Nephron progenitor cell (in vitro differentiated cells): Measurements from ENCODE around the gene C19orf73.
A peak's percentile ranks its signal among the peaks of the same experiment; 100 is the strongest.

Experiments
- DNase-seq: peaks from one replicate; pipeline ENCODE4 v3.0.0; 2021
- H3K27ac Mint-ChIP-seq: 2 replicates; pipeline ENCODE4 v1.8.0; 2021; ENCODE audit warnings: mild to moderate bottlenecking, moderate library complexity, mixed read lengths
- H3K27me3 Mint-ChIP-seq: 2 replicates; pipeline ENCODE4 v1.8.0; 2021; ENCODE audit warnings: mild to moderate bottlenecking, low read depth, mixed read lengths; ENCODE audit not compliant: poor library complexity
- H3K36me3 Mint-ChIP-seq: 2 replicates; pipeline ENCODE4 v1.8.0; 2021; ENCODE audit warnings: low read depth, mixed read lengths
- H3K4me1 Mint-ChIP-seq: 2 replicates; pipeline ENCODE4 v1.8.0; 2021; ENCODE audit warnings: mixed read lengths
- H3K4me3 Mint-ChIP-seq: 2 replicates; pipeline ENCODE4 v1.8.0; 2021; ENCODE audit warnings: mild to moderate bottlenecking, moderate library complexity, mixed read lengths
- H3K9me3 Mint-ChIP-seq: 2 replicates; pipeline ENCODE4 v1.8.0; 2021; ENCODE audit warnings: mild to moderate bottlenecking, moderate library complexity, mixed read lengths
- TF ChIP-seq, protein P1 (sequence below): fragments of 200-600 bp; sonication (generic); IDR thresholded peaks from 2 replicates; pipeline ENCODE4 v1.5.0; 2021; ENCODE audit warnings: antibody characterized with exemption

The C19orf73 gene

DNA sequence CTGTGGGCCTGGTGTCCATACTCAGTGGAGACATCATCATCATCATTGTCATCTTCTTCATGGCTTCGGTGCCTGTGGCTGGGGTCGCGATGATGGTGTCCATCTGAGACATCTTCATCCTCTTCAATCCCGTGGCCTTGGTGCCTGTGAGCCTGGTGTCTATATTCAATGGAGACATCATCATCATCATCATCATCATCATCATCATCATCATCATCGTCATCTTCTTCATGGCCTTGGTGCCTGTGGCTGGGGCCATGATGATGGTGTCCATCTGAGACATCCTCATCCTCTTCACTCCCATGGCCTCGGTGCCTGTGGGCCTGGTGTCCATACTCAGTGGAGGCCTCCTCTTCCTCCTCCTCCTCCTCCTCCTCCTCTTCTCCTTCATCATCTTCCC is 35.3 kb upstream of the C19orf73 start:
- H3K4me3 Mint-ChIP-seq = peak overlapping the region; percentile 75
- H3K27me3 Mint-ChIP-seq = peaks cover 30% of the 10 kb centered on the region
- H3K36me3 Mint-ChIP-seq = peaks cover 12% of the 10 kb centered on the region
- DNase-seq = no peak
- no peak overlapping the region for H3K27ac Mint-ChIP-seq
- H3K4me1 Mint-ChIP-seq = peaks cover 65% of the 10 kb centered on the region
- peaks cover 20% of the 10 kb centered on the region for H3K9me3 Mint-ChIP-seq
- TF ChIP-seq, protein P1, sequence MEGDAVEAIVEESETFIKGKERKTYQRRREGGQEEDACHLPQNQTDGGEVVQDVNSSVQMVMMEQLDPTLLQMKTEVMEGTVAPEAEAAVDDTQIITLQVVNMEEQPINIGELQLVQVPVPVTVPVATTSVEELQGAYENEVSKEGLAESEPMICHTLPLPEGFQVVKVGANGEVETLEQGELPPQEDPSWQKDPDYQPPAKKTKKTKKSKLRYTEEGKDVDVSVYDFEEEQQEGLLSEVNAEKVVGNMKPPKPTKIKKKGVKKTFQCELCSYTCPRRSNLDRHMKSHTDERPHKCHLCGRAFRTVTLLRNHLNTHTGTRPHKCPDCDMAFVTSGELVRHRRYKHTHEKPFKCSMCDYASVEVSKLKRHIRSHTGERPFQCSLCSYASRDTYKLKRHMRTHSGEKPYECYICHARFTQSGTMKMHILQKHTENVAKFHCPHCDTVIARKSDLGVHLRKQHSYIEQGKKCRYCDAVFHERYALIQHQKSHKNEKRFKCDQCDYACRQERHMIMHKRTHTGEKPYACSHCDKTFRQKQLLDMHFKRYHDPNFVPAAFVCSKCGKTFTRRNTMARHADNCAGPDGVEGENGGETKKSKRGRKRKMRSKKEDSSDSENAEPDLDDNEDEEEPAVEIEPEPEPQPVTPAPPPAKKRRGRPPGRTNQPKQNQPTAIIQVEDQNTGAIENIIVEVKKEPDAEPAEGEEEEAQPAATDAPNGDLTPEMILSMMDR = no peak

DNA sequence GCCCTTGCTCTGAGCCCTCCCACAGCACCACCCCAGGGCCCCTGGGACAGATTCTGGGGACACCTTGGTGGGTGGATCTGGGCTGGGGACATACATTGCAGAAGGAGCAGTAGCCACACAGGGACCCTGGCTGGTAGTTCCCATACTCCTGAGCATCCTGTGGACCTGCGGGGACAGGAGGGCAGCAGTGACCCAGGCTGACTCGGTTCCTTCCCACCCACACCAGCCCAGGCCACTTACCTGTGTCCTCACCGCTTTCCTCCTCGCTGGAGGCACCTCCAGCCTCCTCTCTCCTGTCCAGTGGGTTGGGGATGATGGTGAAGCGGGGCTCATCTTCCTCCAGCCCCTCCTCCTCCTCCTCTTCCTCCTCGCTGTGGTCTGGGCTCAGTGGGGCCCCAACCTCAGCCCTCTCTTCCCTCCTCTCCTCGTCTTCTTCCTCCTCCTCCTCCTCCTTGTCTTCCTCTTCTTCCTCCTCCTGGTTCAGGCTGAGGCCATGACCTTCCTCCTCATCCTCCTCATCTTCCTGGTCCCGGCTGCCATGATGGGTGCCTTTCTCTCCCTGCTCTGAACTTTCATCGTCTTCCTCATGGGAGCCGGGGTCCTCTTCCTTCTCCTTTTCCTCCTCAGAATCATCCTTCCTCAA is 34.3 kb upstream of the C19orf73 start:
- DNase-seq = no peak
- peaks cover 71% of the 10 kb centered on the region for H3K4me1 Mint-ChIP-seq
- no peak overlapping the region for H3K27ac Mint-ChIP-seq
- H3K36me3 Mint-ChIP-seq = peaks cover 12% of the 10 kb centered on the region
- H3K9me3 Mint-ChIP-seq = peaks cover 20% of the 10 kb centered on the region
- H3K4me3 Mint-ChIP-seq = peak overlapping the region; percentile 69
- TF ChIP-seq, protein P1 = no peak
- peaks cover 28% of the 10 kb centered on the region for H3K27me3 Mint-ChIP-seq

DNA sequence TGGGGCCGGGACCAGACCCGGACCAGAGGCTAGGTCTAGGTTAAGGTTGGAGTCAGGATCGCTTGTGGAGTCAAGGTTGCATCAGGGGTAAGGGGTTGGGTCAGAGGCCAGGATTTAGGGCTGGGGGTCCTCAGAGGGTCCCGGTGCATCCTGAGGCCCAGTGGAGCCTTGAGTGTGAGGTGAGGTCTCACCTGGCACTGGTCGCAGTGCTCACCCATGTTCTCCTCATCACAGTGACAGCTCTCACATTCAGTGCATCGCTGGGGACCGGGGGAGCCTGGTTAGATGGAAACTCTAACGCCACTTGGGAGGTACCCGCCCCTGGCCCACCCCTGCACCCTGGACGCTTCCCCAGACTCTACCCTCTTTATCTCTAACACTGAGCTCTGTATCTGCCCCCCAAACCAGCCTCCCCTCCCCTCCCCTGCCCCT is 33.2 kb upstream of the C19orf73 start:
- TF ChIP-seq, protein P1 = no peak
- Mint-ChIP-seq H3K4me1 (peaks cover 74% of the 10 kb centered on the region), H3K27me3 (peaks cover 28% of the 10 kb centered on the region), H3K27ac (no peak overlapping the region), H3K4me3 (peak overlapping the region; percentile 80), H3K9me3 (peaks cover 20% of the 10 kb centered on the region), H3K36me3 (peaks cover 12% of the 10 kb centered on the region)
- no peak for DNase-seq

DNA sequence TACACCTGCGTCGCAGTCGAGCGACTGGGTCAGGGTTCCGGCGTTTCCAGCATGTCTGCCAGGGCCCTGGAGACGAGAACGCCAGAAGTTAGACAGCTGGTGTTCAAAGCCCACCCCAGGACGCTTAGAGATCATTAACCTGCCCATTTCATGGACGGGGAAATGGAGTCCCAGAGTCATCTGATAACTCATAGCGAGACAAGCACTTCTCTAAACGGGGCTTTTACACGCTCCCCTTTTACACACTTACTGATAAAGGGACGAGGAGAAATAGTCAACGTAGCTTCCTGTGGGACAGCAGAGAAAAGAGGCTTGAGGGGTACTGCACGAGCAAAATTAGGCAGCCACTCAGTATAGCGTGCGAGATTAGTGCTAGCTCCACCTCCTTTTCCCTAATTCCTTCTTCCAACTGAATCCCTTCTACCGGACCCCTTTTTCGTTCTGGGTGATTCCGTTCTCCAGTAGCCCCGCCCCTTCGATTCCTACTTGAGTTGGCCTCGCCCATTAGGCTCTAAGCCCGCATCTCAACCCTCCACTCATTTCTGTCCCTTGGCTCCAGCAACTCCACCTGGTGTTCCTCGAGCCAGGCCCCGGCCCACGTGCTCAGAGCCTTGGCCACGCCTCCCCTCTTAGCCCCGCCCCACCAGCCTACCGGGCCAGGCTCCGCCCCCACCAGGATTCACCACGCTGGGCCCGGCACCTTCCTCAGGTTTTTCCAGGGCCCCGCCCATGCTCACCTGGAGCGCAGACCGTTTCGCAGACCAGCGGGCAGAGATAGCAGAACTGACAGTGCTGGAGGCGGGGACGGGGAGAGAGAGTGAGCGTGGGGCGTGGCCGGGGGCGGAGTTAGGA is 32.5 kb upstream of the C19orf73 start:
- peaks cover 76% of the 10 kb centered on the region for H3K4me1 Mint-ChIP-seq
- H3K9me3 Mint-ChIP-seq = peaks cover 20% of the 10 kb centered on the region
- H3K4me3 Mint-ChIP-seq = peak overlapping the region; percentile 89
- H3K27ac Mint-ChIP-seq = no peak overlapping the region
- H3K27me3 Mint-ChIP-seq = peaks cover 28% of the 10 kb centered on the region
- H3K36me3 Mint-ChIP-seq = peaks cover 12% of the 10 kb centered on the region
- peak; percentile 75 for DNase-seq
- TF ChIP-seq, protein P1 = no peak

DNA sequence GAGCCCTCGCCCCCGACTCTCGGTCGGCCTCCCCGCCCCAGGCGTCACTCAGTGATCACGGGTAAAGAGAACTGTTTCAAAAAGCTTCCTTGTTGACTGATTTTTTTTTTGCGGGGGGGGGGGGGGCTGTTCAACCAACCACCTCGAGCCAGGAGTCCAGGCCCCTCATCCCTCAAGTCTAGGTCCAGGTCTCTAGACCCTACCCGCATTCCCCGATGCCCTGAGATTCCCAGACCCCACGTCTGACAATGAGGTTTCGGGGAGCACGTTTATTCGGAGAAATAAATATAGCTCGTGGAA is 32.0 kb upstream of the C19orf73 start:
- no peak overlapping the region for H3K27ac Mint-ChIP-seq
- H3K4me1 Mint-ChIP-seq = peaks cover 76% of the 10 kb centered on the region
- peaks cover 20% of the 10 kb centered on the region for H3K9me3 Mint-ChIP-seq
- DNase-seq = no peak
- TF ChIP-seq, protein P1 = no peak
- peak overlapping the region; percentile 89 for H3K4me3 Mint-ChIP-seq
- peaks cover 31% of the 10 kb centered on the region for H3K27me3 Mint-ChIP-seq
- peaks cover 12% of the 10 kb centered on the region for H3K36me3 Mint-ChIP-seq
